HG02973 (cell line): ENCODE results near the gene BSCL2.
"Not testable (repeated sequence)": the region's sequence is repeated elsewhere in the genome, so short reads cannot be mapped to it uniquely, and the experiment has no call there.

Source experiments
- ATAC-seq: cut with Tn5 transposase; IDR thresholded peaks from one replicate; pipeline ENCODE4 v1.9.1; 2021; ENCODE audit warnings: moderate library complexity; ENCODE audit not compliant: unreplicated experiment

Gene BSCL2

DNA sequence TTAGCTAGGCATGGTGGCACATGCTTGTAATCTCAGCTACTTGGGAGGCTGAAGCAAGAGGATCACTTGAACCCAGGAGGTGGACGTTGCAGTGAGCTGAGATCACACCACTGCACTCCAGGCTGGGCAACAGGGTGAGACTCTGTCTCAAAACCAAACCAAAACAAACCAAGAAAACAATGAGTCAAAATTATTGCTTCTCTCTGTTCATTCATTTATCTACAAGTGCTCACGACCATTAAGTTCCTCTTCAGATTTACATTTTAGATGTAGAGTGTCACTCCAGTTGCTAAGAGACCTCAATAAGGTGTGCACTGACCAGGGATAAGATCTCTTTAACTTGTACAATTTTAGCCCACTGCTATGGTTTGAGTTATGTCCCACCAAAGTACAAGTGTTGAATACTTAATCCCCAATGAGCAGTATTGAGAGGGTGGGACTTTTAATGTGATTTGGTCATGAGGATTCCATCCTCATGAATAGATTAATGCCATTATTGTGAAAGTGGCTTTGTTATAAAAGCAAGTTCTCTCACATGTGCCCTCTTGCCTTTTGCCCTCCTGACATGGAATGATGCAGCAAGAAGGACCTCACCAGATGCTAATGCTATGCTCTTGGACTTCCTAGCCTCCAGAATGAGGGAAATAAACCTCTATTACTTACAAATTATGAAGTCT lies 12.2 kb upstream of the BSCL2 start:
- no peak for ATAC-seq

DNA sequence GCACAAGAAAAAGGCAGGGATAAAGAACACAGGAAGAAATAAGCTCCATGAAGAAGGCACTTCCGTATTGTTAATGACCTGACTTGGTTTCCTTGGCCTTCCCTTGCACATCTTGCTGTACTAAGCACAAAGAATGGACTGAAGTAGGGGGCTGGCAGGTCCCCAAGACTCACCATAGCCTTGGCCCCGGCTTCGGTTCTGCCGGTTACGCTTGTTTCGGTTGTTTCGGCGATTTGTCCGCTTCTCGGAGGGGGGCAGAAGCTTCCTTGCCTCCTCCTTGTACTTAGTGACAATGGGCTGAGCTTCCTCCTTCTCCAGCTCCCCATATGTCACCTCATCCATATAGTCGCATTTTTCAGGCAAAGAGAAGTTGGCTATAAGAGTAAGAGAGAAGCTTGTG lies 9.6 kb upstream of the BSCL2 start:
- ATAC-seq, result no peak

DNA sequence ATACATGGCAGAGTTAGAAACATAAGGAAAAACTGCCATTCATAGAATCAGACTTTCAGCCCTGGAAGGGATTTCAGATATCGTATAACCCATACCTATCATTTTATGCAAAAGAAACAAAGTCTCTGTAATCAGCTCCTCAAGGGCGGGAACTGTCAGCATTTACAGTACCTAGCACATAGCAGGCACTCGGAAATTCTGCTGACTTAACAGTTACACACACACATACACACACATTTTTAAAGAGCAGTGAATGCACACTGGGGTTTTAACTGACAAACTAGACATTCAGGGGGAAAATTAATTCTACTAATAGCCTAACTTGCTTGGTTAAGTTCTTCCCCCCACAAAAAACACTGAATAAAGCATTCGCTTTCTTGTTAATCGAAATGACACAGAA lies 9.0 kb upstream of the BSCL2 start:
- no peak for ATAC-seq

- no peak for ATAC-seq
Observed at GRCh38 chr11:62715150-62716130, 8.2 kb upstream of the BSCL2 start.

- ATAC-seq, result no peak
Observed at GRCh38 chr11:62713343-62713742, 6.1 kb upstream of the BSCL2 start.

GRCh38 chr11:62712861-62713260 lies 5.6 kb upstream of the BSCL2 start:
- ATAC-seq, result no peak

DNA sequence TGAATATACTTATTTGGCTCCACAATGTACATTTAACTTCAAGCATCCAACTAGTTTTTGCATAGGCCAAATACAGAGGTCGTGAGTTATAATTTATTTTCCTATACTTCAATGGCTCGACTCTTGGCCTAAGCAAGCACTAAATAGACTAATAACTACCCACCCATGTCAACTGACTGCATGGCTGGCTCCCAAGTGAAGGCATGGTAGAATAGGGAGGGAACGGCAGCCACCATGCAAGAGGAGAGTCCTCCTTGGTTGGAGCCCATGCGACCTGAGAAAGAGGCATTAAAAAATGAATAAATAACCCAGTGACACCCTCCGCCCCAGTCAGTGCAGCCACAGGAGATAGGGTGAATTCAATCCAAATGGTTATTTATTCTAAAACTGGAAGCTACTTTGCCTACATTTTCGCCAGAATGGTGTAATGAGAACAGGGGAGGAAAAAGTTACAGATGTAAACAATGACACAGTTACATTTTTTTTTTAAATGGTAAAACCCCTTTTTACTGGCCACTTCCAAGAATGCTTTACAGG lies 5.1 kb upstream of the BSCL2 start:
- ATAC-seq, result no peak

- ATAC-seq, result no peak
Observed at GRCh38 chr11:62710001-62710345, 2.7 kb upstream of the BSCL2 start.

GRCh38 chr11:62709247-62710000 lies 2.2 kb upstream of the BSCL2 start:
- peak; percentile 56 for ATAC-seq

- peak; percentile 4 for ATAC-seq
Observed at GRCh38 chr11:62708793-62709192, 1.6 kb upstream of the BSCL2 start.

DNA sequence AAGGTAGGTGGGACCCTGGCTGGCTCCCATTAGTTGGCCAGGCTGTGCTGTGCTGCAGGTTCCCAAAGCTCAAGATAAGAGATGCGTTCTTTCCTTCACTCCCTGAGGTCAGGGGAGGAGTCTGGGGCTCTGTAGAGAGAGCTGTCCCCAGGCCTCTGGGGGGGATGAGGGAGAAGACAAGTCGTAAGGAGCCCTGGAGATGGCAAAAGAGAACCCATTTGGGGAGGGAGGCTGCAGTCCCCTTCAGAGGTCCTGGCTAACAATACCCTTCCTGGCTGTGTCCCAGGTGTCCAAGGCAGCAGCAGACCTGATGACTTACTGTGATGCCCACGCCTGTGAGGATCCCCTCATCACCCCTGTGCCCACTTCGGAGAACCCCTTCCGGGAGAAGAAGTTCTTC lies 1.2 kb upstream of the BSCL2 start:
- ATAC-seq, result no peak

GRCh38 chr11:62706850-62707247 lies 375 bp downstream of the BSCL2 start:
- ATAC-seq, result no peak

- ATAC-seq, result peak; percentile 63
Observed at GRCh38 chr11:62705880-62706849, 1.1 kb downstream of the BSCL2 start.

GRCh38 chr11:62705413-62705812 lies 1.8 kb downstream of the BSCL2 start:
- ATAC-seq, result no peak

- not testable (repeated sequence) for ATAC-seq
Observed at GRCh38 chr11:62703921-62704320, 3.3 kb downstream of the BSCL2 start.

- ATAC-seq, result no peak
Observed at GRCh38 chr11:62702246-62702645, 5.0 kb downstream of the BSCL2 start.

GRCh38 chr11:62694455-62695167 lies 12.6 kb downstream of the BSCL2 start:
- no peak for ATAC-seq

GRCh38 chr11:62693624-62694023 lies 13.6 kb downstream of the BSCL2 start:
- not testable (repeated sequence) for ATAC-seq

DNA sequence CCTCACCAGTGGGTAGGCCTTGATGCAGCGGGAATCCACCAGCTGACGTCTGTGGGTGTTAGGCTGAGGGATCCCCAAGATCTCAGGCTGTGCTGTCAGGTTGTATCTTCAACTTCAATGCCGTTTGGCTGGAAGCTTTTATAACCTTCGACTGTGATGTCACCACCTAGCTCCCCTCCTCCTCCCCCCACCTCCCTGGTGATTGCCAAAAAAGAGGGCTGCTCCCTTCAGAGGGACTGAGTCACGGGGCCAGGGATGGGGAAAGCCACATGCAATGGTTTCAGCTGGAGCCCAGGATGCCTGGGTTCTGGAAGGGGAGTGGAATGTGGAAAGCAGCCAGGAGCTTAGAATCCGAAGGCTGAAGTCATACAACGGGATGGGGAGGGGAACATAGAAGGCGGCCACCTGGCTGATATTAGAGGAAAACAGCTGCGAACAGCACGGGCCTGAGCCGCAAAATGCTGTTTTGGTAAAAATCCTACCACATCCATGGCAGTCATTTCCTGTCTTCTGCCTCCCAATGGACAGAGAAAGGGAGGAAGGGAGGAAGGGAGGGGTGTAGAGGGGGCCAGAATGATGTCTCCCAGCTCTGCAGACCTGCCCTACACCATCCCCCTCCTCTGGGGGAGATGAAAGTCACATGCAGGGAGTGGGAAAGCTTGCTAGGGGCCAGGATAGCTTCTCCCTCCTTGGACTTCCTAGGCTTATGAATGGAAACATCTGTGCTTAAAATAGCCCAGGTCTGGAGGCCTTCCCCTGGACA lies 17.6 kb downstream of the BSCL2 start, which contains the start of gene LRRN4CL:
TSS of gene LRRN4CL (minus strand) at position 110 of the 763 bp plus-strand sequence. CDS start 1,022 bp downstream, outside the sequence.
- no peak for ATAC-seq
